DMS53 treated with DMSO at 0.1 percent for 48 hours (cell line): ENCODE results near the gene ADAMTS20.
"Not testable (repeated sequence)": the region's sequence is repeated elsewhere in the genome, so short reads cannot be mapped to it uniquely, and the experiment has no call there.

Source experiments
- DNase-seq: peaks from one replicate; lab custom pipeline; 2025; ENCODE audit not compliant: unreplicated experiment; lab: John Stamatoyannopoulos, UW

The ADAMTS20 gene

GRCh38 chr12:43362910-43363694, 188.9 kb downstream of the ADAMTS20 start:
- peak; percentile 53 for DNase-seq

GRCh38 chr12:43361031-43361710, 190.8 kb downstream of the ADAMTS20 start:
- DNase-seq = no peak

GRCh38 chr12:43360001-43360400, 192.0 kb downstream of the ADAMTS20 start:
- DNase-seq = not testable (repeated sequence)

- no peak for DNase-seq
These were observed 194.9 kb downstream of the ADAMTS20 start for GRCh38 chr12:43357141-43357540.

- no peak for DNase-seq
These were observed 200.0 kb downstream of the ADAMTS20 start for GRCh38 chr12:43352001-43352400.

GRCh38 chr12:43349863-43350262, 202.1 kb downstream of the ADAMTS20 start:
- peak; percentile 21 for DNase-seq

GRCh38 chr12:43348221-43348620, 203.8 kb downstream of the ADAMTS20 start:
- DNase-seq = no peak

- DNase-seq = no peak
These were observed 205.0 kb downstream of the ADAMTS20 start for GRCh38 chr12:43347026-43347425.

- DNase-seq = no peak
These were observed 207.0 kb downstream of the ADAMTS20 start for GRCh38 chr12:43345023-43345422.

GRCh38 chr12:43341785-43342313, 210.2 kb downstream of the ADAMTS20 start:
- not testable (repeated sequence) for DNase-seq

- peak; percentile 96 for DNase-seq
These were observed 213.0 kb downstream of the ADAMTS20 start for GRCh38 chr12:43338848-43339526.

GRCh38 chr12:43337571-43338444, 214.2 kb downstream of the ADAMTS20 start:
- DNase-seq = no peak

GRCh38 chr12:43336962-43337555, 214.9 kb downstream of the ADAMTS20 start:
- peak; percentile 52 for DNase-seq

- no peak for DNase-seq
These were observed 218.4 kb downstream of the ADAMTS20 start for GRCh38 chr12:43333644-43334043.

GRCh38 chr12:43332977-43333640, 218.9 kb downstream of the ADAMTS20 start:
- DNase-seq = no peak

- no peak for DNase-seq
These were observed 220.1 kb downstream of the ADAMTS20 start for GRCh38 chr12:43331935-43332334.

- DNase-seq = no peak
These were observed 222.6 kb downstream of the ADAMTS20 start for GRCh38 chr12:43329375-43329774.

GRCh38 chr12:43325786-43326185, 226.2 kb downstream of the ADAMTS20 start:
- no peak for DNase-seq

- no peak for DNase-seq
These were observed 231.7 kb downstream of the ADAMTS20 start for GRCh38 chr12:43320281-43320680.

- DNase-seq = no peak
These were observed 234.0 kb downstream of the ADAMTS20 start for GRCh38 chr12:43318021-43318420.
